Measurements from ENCODE around the gene IRX4.
"Not testable (repeated sequence)": the region's sequence is repeated elsewhere in the genome, so short reads cannot be mapped to it uniquely, and the experiment has no call there.

Gene IRX4

GRCh38 chr5:1879292-1880263, 3.1 kb downstream of the IRX4 start:
- peaks cover 69% of the 10 kb centered on the region for H3K27me3 Mint-ChIP-seq

GRCh38 chr5:1878050-1878849, 4.5 kb downstream of the IRX4 start:
- no peaks in the 10 kb centered on the region for H3K9me3 Mint-ChIP-seq
- peaks cover 75% of the 10 kb centered on the region for H3K27me3 Mint-ChIP-seq
- no peak overlapping the region for H3K4me3 Mint-ChIP-seq
- no peak for ATAC-seq
- H3K4me1 Mint-ChIP-seq = peaks cover 23% of the 10 kb centered on the region
- no peak overlapping the region for H3K27ac Mint-ChIP-seq
- H3K36me3 Mint-ChIP-seq = no peaks in the 10 kb centered on the region

More at GRCh38 chr5:1879292-1880263, 3.1 kb downstream of the IRX4 start:
- Mint-ChIP-seq H3K4me3 (no peak overlapping the region), H3K36me3 (no peaks in the 10 kb centered on the region), H3K4me1 (peaks cover 17% of the 10 kb centered on the region), H3K9me3 (no peaks in the 10 kb centered on the region), H3K27ac (no peak overlapping the region)
- ATAC-seq = no peak

- Mint-ChIP-seq H3K27me3 (peaks cover 82% of the 10 kb centered on the region), H3K27ac (no peak overlapping the region), H3K36me3 (no peaks in the 10 kb centered on the region), H3K4me3 (no peak overlapping the region), H3K9me3 (no peaks in the 10 kb centered on the region), H3K4me1 (peaks cover 23% of the 10 kb centered on the region)
- ATAC-seq = no peak
Measured at GRCh38 chr5:1877103-1878049, 5.3 kb downstream of the IRX4 start.

- no peak for ATAC-seq
- H3K9me3 Mint-ChIP-seq = no peaks in the 10 kb centered on the region
- H3K36me3 Mint-ChIP-seq = no peaks in the 10 kb centered on the region
- H3K4me1 Mint-ChIP-seq = peaks cover 23% of the 10 kb centered on the region
- no peak overlapping the region for H3K4me3 Mint-ChIP-seq
- H3K27me3 Mint-ChIP-seq = peaks cover 81% of the 10 kb centered on the region
- H3K27ac Mint-ChIP-seq = no peak overlapping the region
Measured at GRCh38 chr5:1876660-1877064, 6.1 kb downstream of the IRX4 start.

GRCh38 chr5:1875843-1876659, 6.7 kb downstream of the IRX4 start:
- Mint-ChIP-seq H3K4me1 (peaks cover 23% of the 10 kb centered on the region), H3K9me3 (no peaks in the 10 kb centered on the region), H3K36me3 (no peaks in the 10 kb centered on the region), H3K27me3 (peaks cover 75% of the 10 kb centered on the region), H3K4me3 (peak overlapping the region; percentile 32), H3K27ac (peak overlapping the region; percentile 51)
- ATAC-seq = no peak

- Mint-ChIP-seq H3K27ac (peak overlapping the region; percentile 51), H3K9me3 (no peaks in the 10 kb centered on the region), H3K4me3 (peak overlapping the region; percentile 34), H3K4me1 (peaks cover 23% of the 10 kb centered on the region), H3K36me3 (no peaks in the 10 kb centered on the region), H3K27me3 (peaks cover 68% of the 10 kb centered on the region)
- ATAC-seq = no peak
Measured at GRCh38 chr5:1875281-1875842, 7.4 kb downstream of the IRX4 start.

GRCh38 chr5:1874771-1875220, 7.9 kb downstream of the IRX4 start:
- H3K9me3 Mint-ChIP-seq = no peaks in the 10 kb centered on the region

DNA sequence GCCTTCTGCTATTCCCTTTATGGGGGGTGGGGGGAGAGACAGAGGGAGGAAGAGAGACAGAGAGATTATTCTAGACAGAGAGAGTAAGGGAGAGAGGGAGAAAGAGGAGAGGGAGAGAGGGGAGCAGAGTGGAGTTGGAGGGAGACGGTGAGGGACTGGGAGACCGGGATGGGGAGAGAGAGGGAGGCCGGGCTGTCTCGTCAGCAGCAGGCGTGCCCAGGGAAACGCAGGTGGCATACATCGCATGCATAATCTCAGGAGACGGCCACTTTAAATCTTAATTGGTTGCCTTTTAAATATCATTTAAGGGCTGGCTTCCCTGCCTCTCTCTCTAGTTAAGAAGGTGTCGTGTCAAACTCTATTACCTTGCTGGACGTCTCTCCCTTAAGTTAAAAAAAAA, 8.4 kb downstream of the IRX4 start:
- H3K4me3 Mint-ChIP-seq = peak overlapping the region; percentile 28
- H3K27me3 Mint-ChIP-seq = peaks cover 58% of the 10 kb centered on the region

More at GRCh38 chr5:1874771-1875220, 7.9 kb downstream of the IRX4 start:
- H3K4me1 Mint-ChIP-seq = peaks cover 23% of the 10 kb centered on the region
- H3K36me3 Mint-ChIP-seq = no peaks in the 10 kb centered on the region
- H3K27ac Mint-ChIP-seq = no peak overlapping the region
- ATAC-seq = no peak
- peaks cover 62% of the 10 kb centered on the region for H3K27me3 Mint-ChIP-seq
- peak overlapping the region; percentile 28 for H3K4me3 Mint-ChIP-seq

GRCh38 chr5:1873243-1873959, 9.3 kb downstream of the IRX4 start:
- H3K27me3 Mint-ChIP-seq = peaks cover 59% of the 10 kb centered on the region
- H3K36me3 Mint-ChIP-seq = no peaks in the 10 kb centered on the region
- H3K9me3 Mint-ChIP-seq = no peaks in the 10 kb centered on the region
- H3K4me1 Mint-ChIP-seq = peaks cover 23% of the 10 kb centered on the region
- H3K4me3 Mint-ChIP-seq = no peak overlapping the region
- no peak overlapping the region for H3K27ac Mint-ChIP-seq
- ATAC-seq = no peak

More for the DNA sequence above, 8.4 kb downstream of the IRX4 start:
- ATAC-seq = no peak
- H3K9me3 Mint-ChIP-seq = no peaks in the 10 kb centered on the region
- no peaks in the 10 kb centered on the region for H3K36me3 Mint-ChIP-seq
- H3K4me1 Mint-ChIP-seq = peaks cover 23% of the 10 kb centered on the region
- no peak overlapping the region for H3K27ac Mint-ChIP-seq

DNA sequence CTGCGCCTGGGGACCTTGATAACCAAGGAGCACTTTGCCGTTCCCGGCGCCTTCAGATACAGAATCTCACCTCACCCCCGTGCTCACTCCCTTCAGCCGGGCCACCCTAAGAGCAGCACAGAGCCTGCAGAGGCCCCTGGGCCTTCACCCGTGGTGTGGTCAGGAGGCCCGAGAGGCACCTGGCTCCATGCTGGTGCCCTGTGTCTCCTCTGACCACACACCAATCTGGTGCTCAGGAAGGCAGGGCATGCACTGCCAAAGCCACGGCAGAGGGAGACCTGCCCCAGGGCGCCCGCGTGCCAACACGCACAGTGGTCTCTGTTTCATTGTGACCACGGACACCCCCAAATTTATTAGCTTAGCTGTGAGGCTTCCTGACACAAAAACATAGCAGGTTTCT, 11.3 kb downstream of the IRX4 start:
- Mint-ChIP-seq H3K4me1 (peaks cover 23% of the 10 kb centered on the region), H3K36me3 (no peaks in the 10 kb centered on the region), H3K4me3 (no peak overlapping the region), H3K9me3 (no peaks in the 10 kb centered on the region), H3K27ac (no peak overlapping the region), H3K27me3 (peaks cover 65% of the 10 kb centered on the region)
- no peak for ATAC-seq

GRCh38 chr5:1870435-1871272, 12.1 kb downstream of the IRX4 start:
- H3K4me3 Mint-ChIP-seq, H3K27ac Mint-ChIP-seq, H3K36me3 Mint-ChIP-seq, ATAC-seq, H3K9me3 Mint-ChIP-seq: not testable (repeated sequence)
- Mint-ChIP-seq H3K4me1 (peaks cover 18% of the 10 kb centered on the region), H3K27me3 (peaks cover 66% of the 10 kb centered on the region)

DNA sequence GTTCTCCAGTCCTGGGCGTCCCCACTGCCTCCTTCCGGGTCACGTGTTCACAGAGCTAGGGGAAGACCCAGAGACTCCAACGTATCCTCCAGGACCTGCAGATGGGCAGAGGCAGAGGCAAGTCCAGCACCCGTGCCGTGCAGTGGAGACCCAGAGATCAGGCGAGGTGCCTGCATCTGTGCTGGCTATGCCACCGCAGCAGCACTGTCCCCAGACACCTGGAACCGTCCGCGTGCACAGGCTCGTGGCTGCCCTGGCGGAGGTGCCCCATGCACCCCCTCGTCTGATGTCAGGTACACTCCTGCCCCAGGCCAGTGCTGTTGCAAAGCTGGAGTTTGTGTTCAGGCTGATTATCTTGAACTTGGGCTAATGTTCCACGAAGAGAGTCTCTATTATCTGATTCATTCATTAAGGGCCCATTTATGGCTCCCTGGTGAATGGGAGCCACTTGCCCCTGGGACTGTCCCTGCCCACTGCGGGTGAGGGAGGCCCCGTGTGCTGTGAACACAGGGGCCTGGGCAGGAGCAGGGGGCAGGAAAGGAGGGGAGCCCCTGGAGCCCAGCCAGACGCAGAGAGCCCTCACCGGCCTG, 13.7 kb downstream of the IRX4 start:
- Mint-ChIP-seq H3K9me3 (no peaks in the 10 kb centered on the region), H3K4me3 (no peak overlapping the region), H3K27ac (no peak overlapping the region), H3K27me3 (peaks cover 66% of the 10 kb centered on the region), H3K36me3 (no peaks in the 10 kb centered on the region), H3K4me1 (peaks cover 1% of the 10 kb centered on the region)
- peak; percentile 17 for ATAC-seq

Data from stimulated activated memory B cell treated with anti-CD40 and anti-IgM and Interleukin-4, amounts not matched to agents 10 μg/mL and 1 μg/mL and 100 μg/mL, for 72 hours (primary cell).